ENCODE measurements around the gene PHF14. TPM values are rescaled to one million over a fixed set of nuclear protein-coding genes. Genes with fewer than 3 reads are reported as not detected.

The PHF14 gene
- polyA plus RNA-seq, 1 donor from 2014 or later, result 139 TPM

GRCh38 chr7:11035661-11036060, 62.0 kb downstream of the PHF14 start:
- no peak overlapping the region for H3K9ac ChIP-seq (ENCODE audit: low read length)
- TF ChIP-seq RAD21 (conservative IDR thresholded peaks at IDR 0.05) (no peak), POLR2AphosphoS5 (IDR thresholded peaks at IDR 0.05) (no peak), SMC3 (conservative IDR thresholded peaks at IDR 0.05; ENCODE audit: poor library complexity) (no peak), MXI1 (conservative IDR thresholded peaks at IDR 0.05; ENCODE audit: poor library complexity, severe bottlenecking) (no peak), TAF1 (IDR thresholded peaks at IDR 0.05; ENCODE audit: low read depth) (no peak), REST (IDR thresholded peaks at IDR 0.05; ENCODE audit: borderline replicate concordance) (no peak), EZH2 (IDR thresholded peaks at IDR 0.05; ENCODE audit: borderline replicate concordance, insufficient read depth, low read length, poor library complexity, severe bottlenecking) (no peak)
- TF ChIP-seq, protein P1, sequence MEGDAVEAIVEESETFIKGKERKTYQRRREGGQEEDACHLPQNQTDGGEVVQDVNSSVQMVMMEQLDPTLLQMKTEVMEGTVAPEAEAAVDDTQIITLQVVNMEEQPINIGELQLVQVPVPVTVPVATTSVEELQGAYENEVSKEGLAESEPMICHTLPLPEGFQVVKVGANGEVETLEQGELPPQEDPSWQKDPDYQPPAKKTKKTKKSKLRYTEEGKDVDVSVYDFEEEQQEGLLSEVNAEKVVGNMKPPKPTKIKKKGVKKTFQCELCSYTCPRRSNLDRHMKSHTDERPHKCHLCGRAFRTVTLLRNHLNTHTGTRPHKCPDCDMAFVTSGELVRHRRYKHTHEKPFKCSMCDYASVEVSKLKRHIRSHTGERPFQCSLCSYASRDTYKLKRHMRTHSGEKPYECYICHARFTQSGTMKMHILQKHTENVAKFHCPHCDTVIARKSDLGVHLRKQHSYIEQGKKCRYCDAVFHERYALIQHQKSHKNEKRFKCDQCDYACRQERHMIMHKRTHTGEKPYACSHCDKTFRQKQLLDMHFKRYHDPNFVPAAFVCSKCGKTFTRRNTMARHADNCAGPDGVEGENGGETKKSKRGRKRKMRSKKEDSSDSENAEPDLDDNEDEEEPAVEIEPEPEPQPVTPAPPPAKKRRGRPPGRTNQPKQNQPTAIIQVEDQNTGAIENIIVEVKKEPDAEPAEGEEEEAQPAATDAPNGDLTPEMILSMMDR (IDR thresholded peaks at IDR 0.05; ENCODE audit: poor library complexity, severe bottlenecking), result no peak
- H3K9me2 ChIP-seq (ENCODE audit: insufficient read depth, low read length), result no peaks in the 10 kb centered on the region
- H3K36me3 ChIP-seq (ENCODE audit: insufficient read depth, low read length), result peaks cover 13% of the 10 kb centered on the region
- no peaks in the 10 kb centered on the region for H3K79me2 ChIP-seq (replicated peaks; ENCODE audit: insufficient read depth, low read length)
- no peaks in the 10 kb centered on the region for H3F3A ChIP-seq (ENCODE audit: insufficient read depth, low read length, poor library complexity, severe bottlenecking)
- no peak overlapping the region for H2AFZ ChIP-seq (ENCODE audit: low read depth, low read length)
- no peak overlapping the region for H3K4me3 ChIP-seq (ENCODE audit: low read length)
- no peaks in the 10 kb centered on the region for H4K20me1 ChIP-seq (ENCODE audit: insufficient read depth)
- H3K9me3 ChIP-seq (ENCODE audit: low read length), result no peaks in the 10 kb centered on the region
- H3K4me2 ChIP-seq (ENCODE audit: low read length), result no peak overlapping the region
- no peak overlapping the region for H3K27ac ChIP-seq (ENCODE audit: low read length)
- no peaks in the 10 kb centered on the region for H3K27me3 ChIP-seq (ENCODE audit: insufficient read depth, low read depth, low read length)

GRCh38 chr7:11039974-11040373, 66.3 kb downstream of the PHF14 start:
- H3K36me3 ChIP-seq (ENCODE audit: insufficient read depth, low read length), result peaks cover 19% of the 10 kb centered on the region
- H4K20me1 ChIP-seq (ENCODE audit: insufficient read depth), result no peaks in the 10 kb centered on the region
- H3K9me2 ChIP-seq (ENCODE audit: insufficient read depth, low read length), result no peaks in the 10 kb centered on the region
- no peak overlapping the region for H3K9ac ChIP-seq (ENCODE audit: low read length)
- no peaks in the 10 kb centered on the region for H3K27me3 ChIP-seq (ENCODE audit: insufficient read depth, low read depth, low read length)
- no peak overlapping the region for H3K27ac ChIP-seq (ENCODE audit: low read length)
- TF ChIP-seq SMC3 (conservative IDR thresholded peaks at IDR 0.05; ENCODE audit: poor library complexity) (no peak), EZH2 (IDR thresholded peaks at IDR 0.05; ENCODE audit: borderline replicate concordance, insufficient read depth, low read length, poor library complexity, severe bottlenecking) (no peak), MXI1 (conservative IDR thresholded peaks at IDR 0.05; ENCODE audit: poor library complexity, severe bottlenecking) (no peak), REST (IDR thresholded peaks at IDR 0.05; ENCODE audit: borderline replicate concordance) (no peak), POLR2AphosphoS5 (IDR thresholded peaks at IDR 0.05) (no peak), EP300 (conservative IDR thresholded peaks at IDR 0.05; ENCODE audit: poor library complexity, severe bottlenecking) (no peak), RAD21 (conservative IDR thresholded peaks at IDR 0.05) (no peak), TAF1 (IDR thresholded peaks at IDR 0.05; ENCODE audit: low read depth) (no peak)
- TF ChIP-seq, protein P1 (IDR thresholded peaks at IDR 0.05; ENCODE audit: poor library complexity, severe bottlenecking), result no peak
- H3K79me2 ChIP-seq (replicated peaks; ENCODE audit: insufficient read depth, low read length), result no peaks in the 10 kb centered on the region
- no peak overlapping the region for H3K4me3 ChIP-seq (ENCODE audit: low read length)
- no peak overlapping the region for H2AFZ ChIP-seq (ENCODE audit: low read depth, low read length)
- no peaks in the 10 kb centered on the region for H3F3A ChIP-seq (ENCODE audit: insufficient read depth, low read length, poor library complexity, severe bottlenecking)
- H3K4me2 ChIP-seq (ENCODE audit: low read length), result no peak overlapping the region
- H3K9me3 ChIP-seq (ENCODE audit: low read length), result no peaks in the 10 kb centered on the region
